ENCODE measurements around the gene FAM76B.

GRCh38 chr11:95835351-95835750, 45.8 kb upstream of the FAM76B start:
- TF ChIP-seq SREBF2 (CRISPR knock-in tag; IDR thresholded peaks at IDR 0.05) (no peak), PHF20 (IDR thresholded peaks at IDR 0.05; ENCODE audit: partially characterized antibody) (no peak), ATF6 (CRISPR knock-in tag; IDR thresholded peaks at IDR 0.05) (no peak), SMARCC2 (IDR thresholded peaks at IDR 0.05; ENCODE audit: low read depth) (no peak), POLR2AphosphoS5 (IDR thresholded peaks at IDR 0.05; ENCODE audit: control insufficient read depth, insufficient read depth, low read depth, low read length) (no peak), ZNF282 (CRISPR knock-in tag; IDR thresholded peaks at IDR 0.05) (no peak)
- TF ChIP-seq, protein P1, sequence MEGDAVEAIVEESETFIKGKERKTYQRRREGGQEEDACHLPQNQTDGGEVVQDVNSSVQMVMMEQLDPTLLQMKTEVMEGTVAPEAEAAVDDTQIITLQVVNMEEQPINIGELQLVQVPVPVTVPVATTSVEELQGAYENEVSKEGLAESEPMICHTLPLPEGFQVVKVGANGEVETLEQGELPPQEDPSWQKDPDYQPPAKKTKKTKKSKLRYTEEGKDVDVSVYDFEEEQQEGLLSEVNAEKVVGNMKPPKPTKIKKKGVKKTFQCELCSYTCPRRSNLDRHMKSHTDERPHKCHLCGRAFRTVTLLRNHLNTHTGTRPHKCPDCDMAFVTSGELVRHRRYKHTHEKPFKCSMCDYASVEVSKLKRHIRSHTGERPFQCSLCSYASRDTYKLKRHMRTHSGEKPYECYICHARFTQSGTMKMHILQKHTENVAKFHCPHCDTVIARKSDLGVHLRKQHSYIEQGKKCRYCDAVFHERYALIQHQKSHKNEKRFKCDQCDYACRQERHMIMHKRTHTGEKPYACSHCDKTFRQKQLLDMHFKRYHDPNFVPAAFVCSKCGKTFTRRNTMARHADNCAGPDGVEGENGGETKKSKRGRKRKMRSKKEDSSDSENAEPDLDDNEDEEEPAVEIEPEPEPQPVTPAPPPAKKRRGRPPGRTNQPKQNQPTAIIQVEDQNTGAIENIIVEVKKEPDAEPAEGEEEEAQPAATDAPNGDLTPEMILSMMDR (IDR thresholded peaks at IDR 0.05 in 2 of 3, conservative IDR thresholded peaks at IDR 0.05 in 1 of 3; ENCODE audit: insufficient read depth in 2 of 3, low read depth in 1 of 3, low read length in 3 of 3), result no peak

All from K562 (cell line).